Mesenchymal stem cell (in vitro differentiated cells and primary cell): Measurements from ENCODE around the gene CYB561D1.

Source experiments
- DNase-seq: peaks from one replicate; pipeline ENCODE4 v3.0.0-alpha.2; 2013
- H2AFZ ChIP-seq: one replicate; pipeline ENCODE4 v1.6.1; 2013; ENCODE audit warnings: low read depth, mild to moderate bottlenecking, control low read depth, inconsistent platforms, low read length, moderate library complexity
- H2AK5ac ChIP-seq: 2 replicates; pipeline ENCODE4 v1.6.1; 2013; ENCODE audit warnings: low read length, moderate library complexity, mild to moderate bottlenecking, inconsistent platforms; ENCODE audit not compliant: severe bottlenecking
- H2BK120ac ChIP-seq: one replicate; pipeline ENCODE4 v1.6.1; 2013; ENCODE audit warnings: low read depth, mild to moderate bottlenecking, inconsistent platforms, low read length, moderate library complexity
- H2BK12ac ChIP-seq, 2 experiments: one replicate each; pipeline ENCODE4 v1.6.1; 2013; ENCODE audit warnings: inconsistent platforms in 2 of 2, low read length in 2 of 2, mild to moderate bottlenecking in 2 of 2, moderate library complexity in 2 of 2, control low read depth in 1 of 2
- H2BK15ac ChIP-seq: one replicate; pipeline ENCODE4 v1.6.1; 2013; ENCODE audit warnings: mild to moderate bottlenecking, low read depth, inconsistent platforms; ENCODE audit not compliant: poor library complexity, severe bottlenecking
- H2BK5ac ChIP-seq: 2 replicates; pipeline ENCODE4 v1.6.1; 2013; ENCODE audit warnings: low read depth, mild to moderate bottlenecking, low read length, control low read depth, inconsistent platforms; ENCODE audit not compliant: poor library complexity, severe bottlenecking
- H3K14ac ChIP-seq, 2 experiments: one replicate each; pipeline ENCODE4 v1.6.1; 2013; ENCODE audit warnings: inconsistent platforms in 2 of 2, low read length in 2 of 2, control low read depth in 1 of 2, mild to moderate bottlenecking in 1 of 2, moderate library complexity in 1 of 2
- H3K18ac ChIP-seq, 2 experiments: one replicate each; pipeline ENCODE4 v1.6.1; 2013; ENCODE audit warnings: inconsistent platforms in 2 of 2, low read length in 2 of 2, control low read depth in 1 of 2, low read depth in 1 of 2, mild to moderate bottlenecking in 1 of 2
- H3K23ac ChIP-seq, 2 experiments: one replicate each; pipeline ENCODE4 v1.6.1; 2013; ENCODE audit warnings: inconsistent platforms in 2 of 2, low read length in 2 of 2, mild to moderate bottlenecking in 2 of 2, moderate library complexity in 2 of 2, control low read depth in 1 of 2
- H3K27ac ChIP-seq: 2 replicates; pipeline ENCODE4 v1.5.1; 2013; ENCODE audit warnings: mild to moderate bottlenecking, moderate library complexity, low read length, control low read depth, inconsistent platforms; ENCODE audit not compliant: poor library complexity, severe bottlenecking
- H3K27me3 ChIP-seq, 2 experiments: 2 replicates each; pipeline versions ENCODE4 v1.6.1 to v1.7.0; 2013; ENCODE audit warnings: low read length in 2 of 2, mild to moderate bottlenecking in 2 of 2, moderate library complexity in 2 of 2, control low read depth in 1 of 2, inconsistent platforms in 1 of 2; ENCODE audit not compliant: control insufficient read depth in 1 of 2, insufficient read depth in 1 of 2
- H3K36me3 ChIP-seq, 2 experiments: 2 replicates each; pipeline versions ENCODE4 v1.6.1 to v1.7.0; 2013; ENCODE audit warnings: low read length in 2 of 2, control low read depth in 1 of 2, inconsistent platforms in 1 of 2, low read depth in 1 of 2, mild to moderate bottlenecking in 1 of 2; ENCODE audit not compliant: insufficient read depth in 2 of 2, control insufficient read depth in 1 of 2
- H3K4ac ChIP-seq, 2 experiments: one replicate each; pipeline ENCODE4 v1.6.1; 2013; ENCODE audit warnings: inconsistent platforms in 2 of 2, low read length in 2 of 2, mild to moderate bottlenecking in 2 of 2, moderate library complexity in 2 of 2, control low read depth in 1 of 2, low read depth in 1 of 2
- H3K4me1 ChIP-seq: 2 replicates; pipeline ENCODE4 v1.6.1; 2013; ENCODE audit warnings: low read depth, low read length, control low read depth; ENCODE audit not compliant: control insufficient read depth, insufficient read depth
- H3K4me2 ChIP-seq: 2 replicates; pipeline ENCODE4 v1.6.1; 2013; ENCODE audit warnings: low read length, mild to moderate bottlenecking, inconsistent platforms; ENCODE audit not compliant: poor library complexity, severe bottlenecking
- H3K4me3 ChIP-seq, 2 experiments: 2 replicates each; pipeline versions ENCODE4 v1.5.1 to v1.7.0; 2013; ENCODE audit warnings: low read length in 2 of 2, mild to moderate bottlenecking in 2 of 2, control low read depth in 1 of 2, low read depth in 1 of 2; ENCODE audit not compliant: insufficient read depth in 1 of 2
- H3K79me1 ChIP-seq: replicated peaks from 2 replicates; pipeline ENCODE4 v1.6.1; 2013; ENCODE audit warnings: mild to moderate bottlenecking, control low read depth, low read length, inconsistent platforms; ENCODE audit not compliant: poor library complexity, severe bottlenecking
- H3K9ac ChIP-seq: 2 replicates; pipeline ENCODE4 v1.7.0; 2013; ENCODE audit warnings: mild to moderate bottlenecking, low read length, moderate library complexity
- H3K9me3 ChIP-seq: 2 replicates; pipeline ENCODE4 v1.7.0; 2013; ENCODE audit warnings: mild to moderate bottlenecking, low read length; ENCODE audit not compliant: control insufficient read depth
- H4K8ac ChIP-seq: one replicate; pipeline ENCODE4 v1.6.1; 2013; ENCODE audit warnings: inconsistent platforms, mild to moderate bottlenecking, low read length, moderate library complexity
- H4K91ac ChIP-seq: one replicate; pipeline ENCODE4 v1.6.1; 2013; ENCODE audit warnings: mild to moderate bottlenecking, low read length, inconsistent platforms
- WGBS: methylation state at CpG from one replicate; pipeline ENCODE4 v1.1.7; 2013; ENCODE audit warnings: mixed read lengths; 5-methylcytosine and 5-hydroxymethylcytosine counted together

The CYB561D1 gene

DNA sequence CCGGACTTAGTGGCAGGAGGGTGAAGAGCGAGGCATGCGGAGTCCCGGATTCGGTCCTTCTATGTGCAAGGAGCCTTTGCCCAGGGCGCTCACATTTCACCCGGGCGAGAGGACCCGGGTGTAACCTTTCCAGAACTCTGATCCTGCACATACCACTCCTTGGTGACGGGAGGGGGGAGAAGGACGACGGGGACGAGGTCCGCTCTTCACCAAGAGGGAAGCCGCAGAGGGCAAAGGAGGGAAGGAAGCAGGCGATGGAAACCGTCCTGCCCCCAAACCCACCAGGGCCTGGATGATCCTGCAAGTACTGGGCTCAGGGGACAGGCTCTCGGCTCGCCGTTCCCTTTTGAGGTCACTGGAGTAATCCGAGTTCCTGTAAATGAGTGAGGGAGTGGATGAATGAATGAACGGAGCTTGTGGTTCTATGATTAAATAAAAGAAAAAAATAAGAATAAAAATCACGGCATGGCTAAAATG is 26.6 kb upstream of the CYB561D1 start:
- Histone ChIP-seq H3K27ac (no peak overlapping the region), H2BK5ac (no peak overlapping the region), H3K4me1 (peaks cover 9% of the 10 kb centered on the region), H2AK5ac (no peak overlapping the region), H3K18ac (no peak overlapping the region), H4K91ac (no peak overlapping the region), H3K14ac (no peak overlapping the region), H3K4me3 (peak overlapping the region in 1 of 2 experiments; percentile 78), H3K27me3 (peaks cover 0 to 83% of the 10 kb centered on the region in 2 experiments), H3K4me2 (no peak overlapping the region), H2BK120ac (no peak overlapping the region), H3K9ac (peak overlapping the region; percentile 72), H3K9me3 (no peaks in the 10 kb centered on the region), H3K23ac (no peak overlapping the region), H2BK15ac (no peak overlapping the region), H4K8ac (no peak overlapping the region), H3K4ac (no peak overlapping the region), H2AFZ (no peak overlapping the region), H3K79me1 (no peaks in the 10 kb centered on the region), H3K36me3 (no peaks in the 10 kb centered on the region), H2BK12ac (no peak overlapping the region)
- DNase-seq: no peak
- WGBS: 24% methylated on average over 13 of the region's 23 CpGs

DNA sequence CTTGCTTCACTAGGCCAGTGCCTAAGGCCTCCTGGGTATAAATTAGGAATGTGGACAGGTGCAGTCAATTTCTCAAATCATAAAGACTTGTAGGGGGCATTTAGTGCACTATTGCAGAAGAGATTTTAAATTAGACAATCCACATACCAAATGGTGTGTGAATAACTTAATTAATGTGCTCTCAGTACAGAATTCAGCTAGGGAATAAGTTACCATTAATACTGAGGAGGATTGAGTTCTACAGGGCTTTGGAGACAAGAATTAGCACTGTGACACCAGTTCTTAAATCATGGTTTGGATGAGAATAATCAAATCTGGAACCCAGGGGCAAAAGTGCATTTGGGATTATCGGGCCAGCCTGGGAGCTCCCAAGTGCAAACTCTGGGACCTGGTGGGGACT is 25.8 kb upstream of the CYB561D1 start:
- WGBS: 96% methylated on average over 1 of the region's 1 CpG
- no peak overlapping the region for H2BK15ac ChIP-seq

DNA sequence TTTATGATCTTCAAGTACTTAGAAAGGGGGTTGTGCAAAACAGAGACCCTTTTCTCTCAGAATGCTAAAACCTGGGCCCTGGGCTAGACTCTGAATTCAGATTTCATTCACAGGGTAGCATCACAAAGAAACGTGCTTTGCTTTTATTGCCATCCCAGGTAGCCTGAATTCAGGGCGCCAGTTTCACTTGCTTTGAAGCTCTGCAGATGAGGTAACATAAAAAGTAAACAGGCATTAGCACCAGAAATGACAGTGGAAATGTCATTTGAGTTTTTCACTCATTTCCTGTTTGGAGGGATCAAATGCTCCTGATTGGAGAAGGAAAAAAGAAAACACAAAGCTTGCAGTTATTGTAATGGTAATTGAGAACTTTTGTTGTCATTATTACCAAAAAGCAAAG is 25.0 kb upstream of the CYB561D1 start:
- Histone ChIP-seq H3K18ac (no peak overlapping the region), H3K23ac (no peak overlapping the region), H4K8ac (no peak overlapping the region), H3K9me3 (no peaks in the 10 kb centered on the region), H3K4me2 (no peak overlapping the region), H2AFZ (no peak overlapping the region), H3K4me1 (peaks cover 9% of the 10 kb centered on the region), H4K91ac (no peak overlapping the region), H3K14ac (no peak overlapping the region), H3K4ac (no peak overlapping the region), H3K27ac (no peak overlapping the region), H3K36me3 (no peaks in the 10 kb centered on the region), H3K27me3 (peaks cover 0 to 85% of the 10 kb centered on the region in 2 experiments), H3K79me1 (no peaks in the 10 kb centered on the region), H2BK120ac (no peak overlapping the region), H2BK15ac (no peak overlapping the region), H3K4me3 (no peak overlapping the region), H2AK5ac (no peak overlapping the region), H2BK12ac (no peak overlapping the region), H3K9ac (no peak overlapping the region), H2BK5ac (no peak overlapping the region)
- no peak for DNase-seq
- 0% methylated on average over 2 of the region's 2 CpGs for WGBS

More for the DNA sequence above, 25.8 kb upstream of the CYB561D1 start:
- H2BK120ac ChIP-seq: no peak overlapping the region
- no peak overlapping the region for H2AK5ac ChIP-seq
- H4K8ac ChIP-seq: no peak overlapping the region
- no peak overlapping the region for H4K91ac ChIP-seq
- no peak overlapping the region for H3K14ac ChIP-seq
- no peak overlapping the region for H2BK5ac ChIP-seq
- H3K4ac ChIP-seq: no peak overlapping the region
- peaks cover 0 to 86% of the 10 kb centered on the region in 2 experiments for H3K27me3 ChIP-seq
- no peak overlapping the region for H3K18ac ChIP-seq
- no peaks in the 10 kb centered on the region for H3K36me3 ChIP-seq
- no peak for DNase-seq
- peak overlapping the region in 1 of 2 experiments; percentile 78 for H3K4me3 ChIP-seq
- no peak overlapping the region for H2BK12ac ChIP-seq
- no peak overlapping the region for H3K23ac ChIP-seq
- no peak overlapping the region for H2AFZ ChIP-seq
- peaks cover 9% of the 10 kb centered on the region for H3K4me1 ChIP-seq
- H3K9ac ChIP-seq: peak overlapping the region; percentile 72
- H3K79me1 ChIP-seq: no peaks in the 10 kb centered on the region
- H3K27ac ChIP-seq: no peak overlapping the region
- H3K4me2 ChIP-seq: no peak overlapping the region
- no peaks in the 10 kb centered on the region for H3K9me3 ChIP-seq

DNA sequence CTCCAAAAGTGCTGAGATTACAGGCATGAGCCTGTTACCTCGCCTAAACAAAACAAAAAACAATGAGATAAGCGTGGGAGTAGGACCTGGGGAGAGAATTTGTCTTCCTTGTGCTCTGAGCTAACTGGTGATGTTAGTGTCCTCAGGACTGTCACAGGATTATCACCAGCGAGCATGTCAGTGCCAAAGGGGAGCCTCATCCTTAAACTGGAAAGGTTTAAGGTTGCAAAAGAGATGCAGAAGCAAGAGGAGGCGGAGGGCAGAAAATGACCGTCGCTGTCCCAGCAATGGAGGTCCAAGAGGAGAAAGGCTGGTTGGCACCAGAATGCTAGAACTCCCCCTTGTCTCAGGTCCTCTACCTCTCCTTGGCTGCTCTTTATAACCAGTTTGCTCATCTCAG is 23.6 kb upstream of the CYB561D1 start:
- no peaks in the 10 kb centered on the region for H3K9me3 ChIP-seq
- no peak for DNase-seq
- peaks cover 0 to 7% of the 10 kb centered on the region in 2 experiments for H3K36me3 ChIP-seq
- H3K27me3 ChIP-seq: peaks cover 0 to 85% of the 10 kb centered on the region in 2 experiments
- H3K27ac ChIP-seq: no peak overlapping the region
- no peak overlapping the region for H3K4me3 ChIP-seq
- no peak overlapping the region for H2AK5ac ChIP-seq
- no peak overlapping the region for H3K4ac ChIP-seq
- H4K8ac ChIP-seq: no peak overlapping the region
- H3K9ac ChIP-seq: no peak overlapping the region
- no peaks in the 10 kb centered on the region for H3K79me1 ChIP-seq
- H4K91ac ChIP-seq: no peak overlapping the region
- no peak overlapping the region for H2BK5ac ChIP-seq
- no peak overlapping the region for H3K18ac ChIP-seq
- no peak overlapping the region for H3K23ac ChIP-seq
- H3K14ac ChIP-seq: no peak overlapping the region
- H2BK12ac ChIP-seq: no peak overlapping the region
- H2AFZ ChIP-seq: no peak overlapping the region
- no peak overlapping the region for H2BK120ac ChIP-seq
- H3K4me1 ChIP-seq: peaks cover 9% of the 10 kb centered on the region
- H3K4me2 ChIP-seq: no peak overlapping the region
- WGBS: 81% methylated on average over 6 of the region's 6 CpGs
- no peak overlapping the region for H2BK15ac ChIP-seq
